HCT116 (cell line): ENCODE data around the gene SLC25A17.

ENCODE experiments used
- CEBPB ChIP-seq: IDR thresholded peaks from 2 replicates; pipeline ENCODE4 v1.6.1; 2012; ENCODE audit warnings: low read depth
- ELF1 ChIP-seq: IDR thresholded peaks from 2 replicates; pipeline ENCODE4 v1.6.1; 2012; ENCODE audit warnings: low read depth, borderline replicate concordance
- JUND ChIP-seq: IDR thresholded peaks from 2 replicates; pipeline ENCODE4 v1.6.1; 2012
- POLR2A ChIP-seq: IDR thresholded peaks from 2 replicates; pipeline ENCODE4 v1.7.0; 2011; ENCODE audit warnings: borderline replicate concordance; ENCODE audit not compliant: insufficient read depth, insufficient read length; ENCODE audit errors: extremely low read depth
- TF ChIP-seq, protein P1 (sequence below), 3 experiments: fragments of 200-600 bp in 1 of 3; sonication (generic) in 1 of 3; IDR thresholded peaks in 2 of 3; conservative IDR thresholded peaks in 1 of 3; 2 replicates each; pipeline ENCODE4 v1.5.1; 2012 to 2017; ENCODE audit warnings: low read depth in 2 of 3, low read length in 2 of 3, antibody characterized with exemption in 1 of 3, borderline replicate concordance in 1 of 3, control low read depth in 1 of 3, mild to moderate bottlenecking in 1 of 3, mixed read lengths in 1 of 3, mixed run types in 1 of 3, moderate library complexity in 1 of 3; ENCODE audit not compliant: insufficient read depth in 1 of 3

DNA sequence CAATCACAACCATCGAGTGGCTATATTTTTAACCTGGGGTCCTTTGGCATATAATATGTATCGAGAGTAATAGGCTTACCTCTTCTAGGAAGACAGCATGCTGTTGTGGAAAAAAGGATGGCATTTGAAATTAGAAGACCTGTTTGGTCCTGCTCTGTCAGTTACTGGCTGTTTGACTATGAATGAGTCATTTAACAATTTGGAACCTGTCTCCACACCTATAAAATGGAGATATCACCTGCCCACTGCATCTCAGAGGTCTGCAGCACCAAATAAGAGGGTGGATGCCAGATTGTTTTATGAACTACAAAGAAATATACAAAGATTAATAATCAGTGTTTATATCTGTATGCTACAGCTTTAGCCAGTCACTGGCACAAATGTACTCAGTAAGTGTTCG lies 60.8 kb downstream of the SLC25A17 start:
- TF ChIP-seq, protein P1, sequence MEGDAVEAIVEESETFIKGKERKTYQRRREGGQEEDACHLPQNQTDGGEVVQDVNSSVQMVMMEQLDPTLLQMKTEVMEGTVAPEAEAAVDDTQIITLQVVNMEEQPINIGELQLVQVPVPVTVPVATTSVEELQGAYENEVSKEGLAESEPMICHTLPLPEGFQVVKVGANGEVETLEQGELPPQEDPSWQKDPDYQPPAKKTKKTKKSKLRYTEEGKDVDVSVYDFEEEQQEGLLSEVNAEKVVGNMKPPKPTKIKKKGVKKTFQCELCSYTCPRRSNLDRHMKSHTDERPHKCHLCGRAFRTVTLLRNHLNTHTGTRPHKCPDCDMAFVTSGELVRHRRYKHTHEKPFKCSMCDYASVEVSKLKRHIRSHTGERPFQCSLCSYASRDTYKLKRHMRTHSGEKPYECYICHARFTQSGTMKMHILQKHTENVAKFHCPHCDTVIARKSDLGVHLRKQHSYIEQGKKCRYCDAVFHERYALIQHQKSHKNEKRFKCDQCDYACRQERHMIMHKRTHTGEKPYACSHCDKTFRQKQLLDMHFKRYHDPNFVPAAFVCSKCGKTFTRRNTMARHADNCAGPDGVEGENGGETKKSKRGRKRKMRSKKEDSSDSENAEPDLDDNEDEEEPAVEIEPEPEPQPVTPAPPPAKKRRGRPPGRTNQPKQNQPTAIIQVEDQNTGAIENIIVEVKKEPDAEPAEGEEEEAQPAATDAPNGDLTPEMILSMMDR (IDR thresholded peaks at IDR 0.05 in 2 of 3, conservative IDR thresholded peaks at IDR 0.05 in 1 of 3; ENCODE audit: borderline replicate concordance in 1 of 3, insufficient read depth in 1 of 3, low read depth in 2 of 3, low read length in 2 of 3), result no peak
- TF ChIP-seq JUND (no peak), CEBPB (no peak), POLR2A (no peak), ELF1 (no peak)
